G401.6 (cell line): ENCODE data around the gene NAT10.

ENCODE experiments used
- FAIRE-seq: peaks from 2 replicates; lab custom pipeline; 2012; peaks lifted over from hg19 to GRCh38; lab: Jason Lieb, UNC

Gene NAT10

DNA sequence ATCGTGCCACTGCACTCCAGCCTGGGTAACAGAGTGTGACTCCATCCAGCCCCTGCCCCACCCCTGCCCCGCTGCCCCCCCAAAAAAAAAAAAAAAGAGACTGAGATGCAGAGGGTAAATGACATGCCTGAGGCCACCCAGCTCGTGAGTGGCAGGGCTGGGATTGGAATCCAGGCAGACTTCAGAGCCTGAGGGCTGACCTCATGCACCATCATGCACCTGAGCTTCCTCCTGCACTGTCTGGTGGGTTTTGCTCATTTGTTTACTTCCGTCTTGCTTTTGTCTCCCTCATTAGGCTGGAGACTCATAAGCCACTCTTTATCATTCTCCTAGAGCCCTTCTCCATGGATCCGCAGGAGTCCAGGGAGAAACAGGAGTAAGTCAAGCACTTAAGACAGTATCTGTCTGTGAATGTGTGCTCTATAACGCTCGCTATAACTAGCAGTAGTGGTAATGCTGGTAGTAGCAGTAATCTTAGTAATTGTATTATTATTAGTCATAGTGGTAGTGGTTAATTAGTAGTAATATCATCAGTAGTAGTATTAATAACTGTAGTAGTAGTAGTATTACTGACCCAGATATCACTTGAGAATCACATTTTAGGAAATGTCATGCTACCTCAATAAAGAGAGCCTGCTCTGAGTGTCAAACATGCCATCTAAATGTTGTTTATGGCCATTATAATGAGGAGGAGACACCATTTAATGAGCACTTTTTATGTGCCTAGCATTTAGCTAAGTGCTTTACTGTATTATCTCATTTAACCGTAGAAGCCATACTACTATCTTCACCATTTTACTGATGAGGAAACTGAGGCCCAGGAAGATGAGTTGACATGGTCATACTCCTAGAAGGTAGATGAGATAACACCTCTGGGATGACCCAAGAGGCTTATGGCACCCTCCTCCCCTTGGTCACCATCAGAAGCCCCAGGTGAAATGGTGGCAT lies 85.0 kb downstream of the NAT10 start:
- no peak for FAIRE-seq

DNA sequence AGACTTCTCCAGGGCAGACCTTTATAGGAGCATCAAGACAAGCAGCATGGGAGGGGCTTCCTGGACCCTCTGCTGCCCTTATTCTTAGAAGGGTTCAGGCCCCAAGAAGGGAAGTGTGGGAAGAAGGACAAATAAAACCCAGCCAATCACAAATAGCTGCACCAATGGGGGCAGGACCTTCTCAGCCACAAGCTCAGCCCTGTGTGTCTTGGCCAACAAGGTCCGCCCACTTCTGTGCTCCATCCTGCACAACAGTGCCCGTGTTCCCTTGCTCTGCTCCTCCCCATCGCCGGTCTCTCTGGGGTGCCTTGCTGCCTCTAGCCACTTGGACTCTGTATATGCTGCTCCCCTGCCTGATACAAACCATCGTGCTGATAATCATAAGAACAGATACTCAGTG lies 86.1 kb downstream of the NAT10 start:
- FAIRE-seq: no peak

DNA sequence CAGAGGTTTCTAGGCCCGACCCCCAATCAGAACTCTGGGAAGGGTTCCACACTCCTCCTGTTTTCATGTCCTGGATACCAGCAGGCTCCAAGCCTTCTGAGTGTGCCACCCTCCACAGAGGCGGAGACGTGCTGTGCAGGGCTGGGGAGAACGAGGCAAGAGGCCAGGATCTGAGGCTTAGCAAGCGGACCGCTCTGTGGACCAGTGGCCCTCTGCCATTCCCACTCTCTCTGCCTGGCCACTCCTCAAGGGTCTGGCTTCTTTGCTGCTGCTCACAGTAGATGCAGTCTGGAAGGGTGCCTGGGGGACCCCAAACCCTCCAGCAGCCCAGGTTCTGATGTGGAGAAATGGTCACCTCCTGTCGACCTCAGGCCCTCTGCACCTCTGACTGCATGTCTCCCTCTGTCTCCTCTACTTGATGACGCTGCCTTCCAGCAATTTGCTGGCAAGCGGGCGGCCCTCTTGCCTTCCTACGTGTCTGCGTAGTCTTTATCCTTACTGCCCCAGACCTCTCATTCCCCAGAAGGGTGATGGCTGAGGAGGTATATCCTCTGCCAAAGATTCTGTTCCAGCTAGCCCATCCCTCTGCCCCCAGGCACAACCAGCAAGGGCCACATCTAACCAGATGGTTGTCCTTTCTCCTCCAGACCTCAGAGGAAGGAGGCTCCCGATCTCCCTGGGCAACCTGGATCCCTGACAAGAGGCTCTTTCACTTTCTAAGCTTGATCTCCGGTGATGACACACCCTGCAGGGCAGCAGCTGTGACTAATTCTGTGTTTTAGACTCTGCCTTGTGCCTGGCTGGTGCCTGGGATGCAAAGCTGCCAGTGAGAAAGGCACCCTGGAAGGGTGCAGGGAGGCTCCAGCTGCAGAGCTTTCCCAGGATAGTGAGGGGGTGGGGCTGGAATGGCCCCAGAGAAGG lies 87.3 kb downstream of the NAT10 start:
- FAIRE-seq: no peak

DNA sequence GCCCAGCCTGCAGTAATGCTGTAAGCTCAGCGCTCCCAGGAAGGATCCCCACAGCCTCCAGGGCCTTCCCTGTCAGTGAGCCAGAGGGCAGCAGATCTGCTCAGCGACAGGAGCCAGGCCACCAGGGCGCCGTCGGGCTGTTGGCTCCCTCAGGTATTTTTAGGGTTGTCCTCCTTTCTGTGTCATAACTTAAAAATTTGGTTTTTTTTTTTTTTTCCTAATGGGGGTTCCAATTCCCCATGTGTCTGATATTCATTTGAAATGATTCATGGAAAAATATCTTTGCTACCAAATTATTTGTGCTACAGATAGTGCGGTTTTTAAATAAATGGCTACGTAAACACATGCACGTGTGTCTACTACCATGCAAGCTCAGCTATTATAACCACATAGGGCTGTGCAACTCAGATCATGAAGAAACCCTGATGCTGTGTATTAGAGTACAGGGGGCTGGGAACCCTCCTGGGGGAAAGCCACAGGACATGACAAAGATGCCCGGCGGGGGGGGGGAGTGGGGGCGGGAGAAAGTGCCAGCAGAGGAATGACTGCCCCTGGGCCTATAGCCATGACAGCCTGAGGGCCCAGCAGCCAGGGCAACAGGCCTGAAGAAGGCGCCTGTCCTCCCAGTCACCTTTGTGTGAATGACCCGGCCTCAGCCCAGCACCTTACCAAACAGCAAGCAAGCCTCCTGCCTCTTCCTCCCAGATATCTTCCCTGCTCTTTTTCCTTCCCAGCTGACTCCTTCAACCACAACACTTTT lies 89.3 kb downstream of the NAT10 start:
- FAIRE-seq: no peak
